WI38 (cell line): ENCODE measurements around the gene POLD4.
A peak's percentile ranks its signal among the peaks of the same experiment; 100 is the strongest.
"Not testable (repeated sequence)": the region's sequence is repeated elsewhere in the genome, so short reads cannot be mapped to it uniquely, and the experiment has no call there.

Experiments
- H3K4me3 ChIP-seq: 2 replicates; pipeline ENCODE4 v1.5.1; 2011; ENCODE audit warnings: low read depth, mild to moderate bottlenecking, control low read depth, low read length
- CTCF ChIP-seq: IDR thresholded peaks from 2 replicates; pipeline ENCODE4 v1.5.1; 2012; ENCODE audit warnings: low read depth, mild to moderate bottlenecking, control low read depth, low read length

The POLD4 gene

GRCh38 chr11:67353317-67354074 is at the start of gene POLD4:
Gene POLD4, minus strand, starts transcription at chr11:67353546. Its CDS starts 147 bp downstream, at chr11:67353399.
- H3K4me3 ChIP-seq = peak within 1 kb of the TSS; percentile 82
- TF ChIP-seq CTCF = no peak

- not testable (repeated sequence) for H3K4me3 ChIP-seq
Observed at GRCh38 chr11:67403085-67403484, 49.7 kb upstream of the POLD4 start.

- H3K4me3 ChIP-seq = peak overlapping the region; percentile 45
Observed at GRCh38 chr11:67402192-67402839, 49.0 kb upstream of the POLD4 start.

GRCh38 chr11:67401495-67402191 is 48.3 kb upstream of the POLD4 start, which contains the start of gene PPP1CA:
Gene PPP1CA, minus strand, starts transcription at chr11:67401858. Its CDS starts 76 bp downstream, at chr11:67401782.
- H3K4me3 ChIP-seq = peak within 1 kb of the TSS; percentile 95
- no peak for TF ChIP-seq CTCF

- no peak for TF ChIP-seq CTCF
- peak overlapping the region; percentile 95 for H3K4me3 ChIP-seq
Observed at GRCh38 chr11:67400942-67401494, 47.7 kb upstream of the POLD4 start.

GRCh38 chr11:67400251-67400941 is 47.0 kb upstream of the POLD4 start:
- TF ChIP-seq CTCF = no peak
- peak overlapping the region; percentile 95 for H3K4me3 ChIP-seq

- no peak overlapping the region for H3K4me3 ChIP-seq
- no peak for TF ChIP-seq CTCF
Observed at GRCh38 chr11:67398661-67399563, 45.6 kb upstream of the POLD4 start.
